Stimulated activated CD4-positive, alpha-beta T cell treated with anti-CD3 and anti-CD28 coated beads, Interleukin-12 subunit alpha, Interleukin-12 subunit beta, amount 100 ng/mL, for 48 hours (primary cell): ENCODE data around the gene C1GALT1.

Source experiments
- DNase-seq, 3 donors: peaks; one replicate each; pipeline ENCODE4 v3.0.0-alpha.2; 2020; ENCODE audit warnings: low read depth in 2 of 3, low spot score in 1 of 3

The C1GALT1 gene

GRCh38 chr7:7265081-7266075, 83.0 kb downstream of the C1GALT1 start:
- no peak for DNase-seq

GRCh38 chr7:7266257-7266881, 84.0 kb downstream of the C1GALT1 start:
- no peak for DNase-seq

GRCh38 chr7:7271094-7271874, 88.9 kb downstream of the C1GALT1 start:
- DNase-seq = no peak

GRCh38 chr7:7272294-7272693, 90.0 kb downstream of the C1GALT1 start:
- no peak for DNase-seq

- no peak for DNase-seq
Observed at GRCh38 chr7:7274782-7275181, 92.4 kb downstream of the C1GALT1 start.

- DNase-seq = no peak
Observed at GRCh38 chr7:7276161-7276560, 93.8 kb downstream of the C1GALT1 start.

- no peak for DNase-seq
Observed at GRCh38 chr7:7290429-7291122, 108.2 kb downstream of the C1GALT1 start.

- no peak for DNase-seq
Observed at GRCh38 chr7:7292085-7292484, 109.7 kb downstream of the C1GALT1 start.

GRCh38 chr7:7292608-7293007, 110.3 kb downstream of the C1GALT1 start:
- DNase-seq = no peak

- no peak for DNase-seq
Observed at GRCh38 chr7:7293092-7293491, 110.7 kb downstream of the C1GALT1 start.

GRCh38 chr7:7294911-7295310, 112.6 kb downstream of the C1GALT1 start:
- DNase-seq = no peak
